IPS-NIHi7 (cell line): ENCODE measurements around the gene ZFHX2.

ENCODE experiments used
- DNase-seq: peaks from one replicate; pipeline ENCODE4 v3.0.0; 2012; ENCODE audit warnings: mixed read lengths; ENCODE audit errors: extremely low spot score

ZFHX2 gene

GRCh38 chr14:23520899-23521533, 30.5 kb downstream of the ZFHX2 start:
- DNase-seq = no peak

DNA sequence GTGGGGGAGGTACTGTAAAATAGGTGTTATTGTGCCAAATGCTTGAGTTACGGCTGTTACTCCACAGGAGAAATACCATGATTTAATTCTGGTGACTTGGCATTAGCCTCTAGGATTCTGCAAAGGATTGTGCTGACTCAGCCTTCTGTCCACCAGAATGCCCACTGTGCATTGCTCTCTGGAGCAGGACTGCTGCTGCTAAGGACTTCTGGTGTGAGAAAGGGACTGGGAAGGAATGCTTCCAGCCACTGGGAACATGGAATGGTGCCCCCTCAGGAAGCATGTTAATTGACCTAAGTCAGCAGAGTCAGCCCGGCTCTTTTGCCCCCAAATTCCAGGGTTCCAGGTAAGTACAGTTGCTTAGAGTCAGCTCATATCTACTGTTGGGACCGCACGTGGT, 32.9 kb downstream of the ZFHX2 start:
- DNase-seq = no peak

DNA sequence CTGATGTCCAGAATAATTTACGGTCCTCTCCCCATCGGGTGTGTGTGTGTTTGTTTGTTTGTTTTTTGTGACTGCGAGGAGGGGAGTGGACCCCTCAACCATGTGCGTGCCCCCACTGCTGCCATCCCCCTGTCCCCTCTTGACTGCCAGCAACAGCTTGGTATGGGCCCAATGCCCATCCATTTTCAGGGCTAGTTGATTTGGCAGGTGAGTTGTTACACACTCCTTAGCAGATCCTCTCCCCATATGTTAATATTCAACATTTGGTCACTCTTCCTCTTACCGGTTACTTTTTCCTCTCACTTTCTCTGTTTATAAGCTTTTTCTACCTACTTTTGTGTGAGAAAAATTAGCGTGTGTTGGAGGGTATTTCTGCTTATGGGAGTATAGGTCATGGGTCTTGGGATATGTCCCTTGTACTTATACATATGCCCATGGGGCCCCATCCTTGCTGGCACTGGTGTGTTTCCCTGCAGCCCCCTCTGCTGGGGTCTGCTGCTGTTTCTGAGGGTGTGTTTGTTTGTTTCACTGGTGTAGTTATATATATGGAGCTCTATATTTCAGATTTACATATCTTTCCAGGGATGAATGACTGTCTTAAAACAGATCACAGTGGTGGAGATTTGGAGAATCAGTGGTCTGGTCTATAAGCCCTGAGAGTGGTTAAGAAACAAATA, 33.8 kb downstream of the ZFHX2 start:
- DNase-seq = no peak

DNA sequence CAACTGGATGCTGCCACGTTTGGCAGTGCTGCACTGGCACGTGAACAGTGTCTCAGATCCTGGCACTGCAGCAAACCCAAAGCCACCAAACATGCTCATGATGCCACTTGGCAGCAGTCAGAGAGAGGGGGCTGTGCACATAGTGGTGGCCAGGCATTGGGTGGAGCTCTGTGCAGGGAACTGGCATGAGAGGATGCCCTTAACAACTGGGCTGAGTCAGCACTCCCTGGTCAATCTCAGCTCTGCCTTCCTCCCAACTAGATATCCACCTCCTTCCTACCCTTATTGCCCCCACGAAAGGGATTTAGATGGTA, 37.0 kb downstream of the ZFHX2 start:
- DNase-seq = no peak

GRCh38 chr14:23513818-23514643, 37.5 kb downstream of the ZFHX2 start:
- DNase-seq = no peak

- DNase-seq = no peak
Measured at GRCh38 chr14:23513005-23513817, 38.4 kb downstream of the ZFHX2 start.

DNA sequence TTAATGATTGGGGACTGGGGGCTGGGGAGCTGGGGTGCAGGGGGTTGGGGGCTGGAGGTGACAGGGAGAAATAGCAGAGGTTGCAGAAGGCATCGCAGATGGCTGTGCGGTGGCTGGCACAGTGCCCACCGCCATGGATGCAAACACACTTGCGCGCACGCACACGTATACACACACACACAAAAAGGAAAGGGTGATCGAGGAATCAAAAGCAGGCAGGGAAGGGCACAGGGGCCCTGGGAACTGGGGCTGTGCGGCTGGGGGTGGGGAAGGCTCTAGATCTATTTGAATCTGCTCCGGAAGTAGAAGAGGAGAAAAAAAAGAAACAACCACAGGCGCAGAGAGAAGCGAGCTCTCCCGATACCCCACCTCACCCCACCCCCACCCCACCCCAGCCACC, 39.4 kb downstream of the ZFHX2 start:
- DNase-seq = no peak

GRCh38 chr14:23494223-23494622, 57.3 kb downstream of the ZFHX2 start:
- DNase-seq = peak; percentile 85

DNA sequence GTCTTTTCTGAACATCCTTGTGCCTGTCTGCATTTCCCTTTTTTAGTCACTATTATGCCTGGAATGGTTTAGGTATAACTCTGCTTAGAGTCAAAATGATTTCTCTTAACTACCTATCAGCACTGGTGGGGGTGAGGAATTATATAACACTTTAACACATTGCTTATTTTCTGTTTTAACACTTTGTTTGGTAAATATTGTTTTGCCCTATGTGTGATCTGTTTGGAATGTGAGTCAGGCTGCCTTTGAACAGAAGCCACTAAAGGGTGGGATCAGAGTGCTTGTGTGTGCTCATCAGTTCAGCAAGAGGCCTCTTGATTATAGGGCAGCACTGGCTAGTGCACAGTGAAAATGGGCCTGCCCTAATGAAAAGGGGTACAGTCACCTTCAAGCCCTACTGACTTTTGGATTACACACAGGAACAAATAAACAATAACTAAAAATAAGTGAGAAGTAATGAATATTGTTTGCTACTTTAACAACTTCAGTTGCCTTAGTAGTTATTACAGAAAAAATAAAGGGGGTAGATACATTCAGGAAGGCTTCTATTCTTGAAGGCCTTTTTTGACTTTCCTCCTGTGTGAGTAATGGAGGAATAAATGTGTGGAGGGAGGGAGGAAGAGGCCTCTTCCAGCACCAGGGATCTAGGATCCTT, 58.8 kb downstream of the ZFHX2 start:
- DNase-seq = no peak

DNA sequence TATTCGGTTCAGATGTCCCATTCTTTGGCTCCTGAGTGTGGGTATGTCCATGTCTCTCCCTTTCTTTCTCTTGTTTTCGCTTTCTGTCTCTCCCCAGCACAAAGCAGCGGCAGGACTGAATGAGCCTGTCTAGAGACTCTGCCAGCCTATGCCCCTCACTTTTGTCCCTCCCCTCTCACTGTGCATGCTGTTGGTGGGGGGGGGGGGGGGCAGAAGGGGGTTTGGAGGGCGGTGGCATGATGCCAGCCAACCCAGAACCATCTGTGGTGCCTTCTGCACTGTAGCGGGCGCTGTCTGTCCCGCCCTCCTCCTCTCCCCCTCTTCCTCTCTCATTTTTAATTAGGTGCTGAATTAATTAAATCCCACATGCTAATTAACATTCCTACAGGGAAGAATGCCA, 64.3 kb downstream of the ZFHX2 start:
- no peak for DNase-seq

GRCh38 chr14:23486036-23486435, 65.5 kb downstream of the ZFHX2 start:
- no peak for DNase-seq

- DNase-seq = no peak
Measured at GRCh38 chr14:23485326-23485725, 66.2 kb downstream of the ZFHX2 start.

DNA sequence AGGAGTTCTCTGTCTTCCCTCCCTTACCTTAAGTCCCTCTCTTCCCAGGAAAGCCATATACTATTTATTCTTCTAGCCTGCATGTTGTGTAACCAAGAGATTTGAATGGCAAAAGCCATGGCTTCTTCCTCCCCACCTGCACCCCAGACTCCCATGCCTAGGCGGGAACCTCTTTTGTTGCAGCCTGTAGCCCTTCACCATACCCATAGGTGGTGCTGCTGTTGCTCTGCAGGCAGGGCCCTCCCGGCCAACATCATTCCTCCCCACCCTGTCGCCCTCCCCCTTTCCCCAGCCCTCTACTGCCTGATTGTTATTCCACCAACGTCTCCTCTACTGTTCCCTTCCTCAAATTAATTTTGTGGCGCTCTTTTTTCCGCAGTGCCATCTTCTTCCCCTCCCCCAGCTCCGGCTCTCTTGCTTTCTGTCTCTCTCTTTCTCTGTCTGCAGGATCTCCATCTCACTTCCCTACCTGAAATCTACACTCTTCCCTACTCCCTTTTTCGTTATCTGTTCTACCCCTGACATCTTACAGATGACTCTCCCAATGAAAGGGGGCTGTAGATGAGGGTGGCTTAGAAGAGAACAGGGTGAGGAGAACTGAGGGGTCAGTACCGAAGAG, 68.2 kb downstream of the ZFHX2 start:
- DNase-seq = peak; percentile 89

GRCh38 chr14:23482823-23483148, 68.8 kb downstream of the ZFHX2 start:
- DNase-seq = no peak

DNA sequence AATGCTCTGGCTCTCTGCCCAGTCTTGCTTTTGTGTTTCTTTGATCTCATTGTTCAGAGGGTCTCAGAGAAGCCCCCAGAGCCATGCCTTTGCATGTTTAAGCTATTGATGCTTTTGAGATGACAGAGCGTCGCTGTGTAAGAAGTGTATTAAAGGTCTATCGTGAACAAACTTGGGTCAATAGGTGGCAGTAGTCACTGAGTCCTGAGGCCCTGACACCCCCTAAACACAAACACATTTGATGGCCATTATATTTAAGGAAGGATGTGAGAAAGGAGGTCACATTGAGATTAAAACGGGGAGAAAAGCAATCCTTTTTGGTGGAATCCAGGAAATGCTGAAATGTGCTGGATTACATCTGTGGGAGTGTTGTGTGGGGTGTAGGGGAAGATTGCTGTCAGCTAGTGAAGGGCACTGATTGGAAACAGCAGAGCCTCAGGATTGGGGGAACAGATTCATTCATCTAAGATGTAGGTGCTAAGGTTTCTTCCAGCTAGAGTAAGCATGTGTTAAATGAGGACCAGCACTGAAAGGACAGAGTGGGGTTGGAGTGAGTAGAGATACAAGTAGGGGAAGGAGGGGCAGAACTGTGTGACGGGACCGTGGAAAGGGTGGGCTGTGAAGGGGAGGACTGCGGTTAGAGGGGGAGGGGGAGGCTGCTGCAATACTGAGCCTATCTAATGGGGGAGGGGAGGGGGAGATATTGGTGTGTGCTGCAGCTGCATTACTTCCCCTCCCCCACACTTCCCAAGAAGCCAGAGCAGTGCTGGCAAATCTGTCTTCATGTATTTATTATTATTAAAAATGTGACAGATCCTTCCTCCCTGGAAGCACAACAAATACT, 69.4 kb downstream of the ZFHX2 start:
- peak; percentile 40 for DNase-seq

- DNase-seq = peak; percentile 56
Measured at GRCh38 chr14:23481362-23481970, 70.1 kb downstream of the ZFHX2 start.

DNA sequence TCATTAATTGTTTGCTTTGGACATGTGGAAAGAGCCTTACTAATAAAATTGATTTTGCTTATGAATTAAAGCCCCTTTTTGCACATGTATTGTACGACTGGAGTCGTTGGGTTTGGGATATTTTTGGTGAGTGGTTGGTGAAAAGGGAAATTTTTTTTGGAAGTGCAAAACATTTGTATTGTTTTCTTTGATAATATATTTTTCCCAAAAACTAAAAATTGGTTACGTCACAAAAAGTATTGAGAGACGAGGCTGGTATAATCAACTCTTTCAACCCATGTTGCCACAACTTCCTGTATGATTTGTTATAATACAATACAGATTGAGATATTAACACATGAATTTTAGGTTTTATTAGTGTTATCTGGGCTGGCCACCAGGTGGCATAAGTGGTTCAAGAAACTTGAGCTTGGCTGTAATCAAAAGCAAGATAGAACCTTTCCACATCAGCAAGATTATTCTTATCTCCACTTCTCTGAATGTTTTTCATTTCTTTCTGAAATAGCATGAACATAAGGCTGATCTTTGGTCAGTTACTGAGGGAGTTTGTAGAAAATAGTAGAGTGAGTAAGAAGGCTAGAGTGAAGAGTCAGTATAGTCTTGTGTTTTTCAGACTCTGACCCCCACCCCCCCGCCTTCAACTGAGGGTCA, 73.3 kb downstream of the ZFHX2 start:
- peak; percentile 38 for DNase-seq

DNA sequence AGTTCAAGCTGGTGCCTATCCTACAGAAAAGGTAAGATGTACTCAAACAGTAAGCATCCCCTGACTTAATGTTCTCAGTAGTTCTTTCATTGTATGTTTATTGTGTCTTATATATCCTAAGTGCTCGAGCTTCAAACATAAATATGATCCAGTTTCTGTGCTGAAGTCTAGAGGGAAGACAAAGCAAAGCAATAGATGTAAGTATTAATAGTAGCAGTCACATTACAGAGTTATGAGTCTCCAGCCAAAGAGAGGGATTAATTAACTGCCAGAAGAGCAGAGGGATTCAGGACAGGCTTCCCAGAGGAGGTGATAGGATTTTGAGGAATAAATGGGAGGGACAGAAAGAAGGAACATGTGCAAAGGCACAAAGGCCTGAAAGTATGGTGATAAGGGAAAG, 80.6 kb downstream of the ZFHX2 start:
- no peak for DNase-seq
